KBM-7 (cell line): ENCODE data around the gene ZIC2.

Experiments
- DNase-seq: peaks from one replicate; pipeline ENCODE4 v3.0.0-alpha.2; 2015
- in situ Hi-C: fragments of 300-500 bp; cut with MboI; formaldehyde crosslinking; loops from 2 replicates; pipeline ENCODE4 v1.14.3; 2020; ENCODE audit warnings: low sequenced_read_pairs, low pct_unique_long_range_greater_than_20kb, mixed read lengths

The ZIC2 gene

GRCh38 chr13:99958406-99959126, 23.0 kb upstream of the ZIC2 start:
- no peak for DNase-seq
- in situ Hi-C loops: no loop called here

GRCh38 chr13:99959127-99959539, 22.5 kb upstream of the ZIC2 start:
- no peak for DNase-seq
- in situ Hi-C loops: no loop called here

- in situ Hi-C loops: no loop called here
- no peak for DNase-seq
Observed at GRCh38 chr13:99959540-99960230, 21.9 kb upstream of the ZIC2 start.

- in situ Hi-C loops: no loop called here
- no peak for DNase-seq
Observed at GRCh38 chr13:99960663-99961311, 20.8 kb upstream of the ZIC2 start.

- DNase-seq: no peak
- in situ Hi-C loops: no loop called here
Observed at GRCh38 chr13:99961636-99962035, 19.9 kb upstream of the ZIC2 start.

GRCh38 chr13:99962242-99962641, 19.3 kb upstream of the ZIC2 start:
- in situ Hi-C loops: no loop called here
- no peak for DNase-seq

- in situ Hi-C loops: no loop called here
- DNase-seq: no peak
Observed at GRCh38 chr13:99963816-99964339, 17.7 kb upstream of the ZIC2 start.

GRCh38 chr13:99965329-99966000, 16.1 kb upstream of the ZIC2 start:
- DNase-seq: no peak
- in situ Hi-C loops: no loop called here

GRCh38 chr13:99966064-99966805, 15.3 kb upstream of the ZIC2 start:
- in situ Hi-C loops: no loop called here

GRCh38 chr13:99967498-99967868, 14.1 kb upstream of the ZIC2 start:
- in situ Hi-C loops: no loop called here
- DNase-seq: peak; percentile 36

More at GRCh38 chr13:99966064-99966805, 15.3 kb upstream of the ZIC2 start:
- DNase-seq: no peak

GRCh38 chr13:99967869-99968520, 13.6 kb upstream of the ZIC2 start:
- DNase-seq: no peak
- in situ Hi-C loops: no loop called here

GRCh38 chr13:99968521-99969452, 12.8 kb upstream of the ZIC2 start:
- in situ Hi-C loops: no loop called here
- no peak for DNase-seq

GRCh38 chr13:99969453-99969918, 12.1 kb upstream of the ZIC2 start:
- DNase-seq: no peak
- in situ Hi-C loops: no loop called here

GRCh38 chr13:99969919-99970650, 11.5 kb upstream of the ZIC2 start:
- in situ Hi-C loops: no loop called here

GRCh38 chr13:99970651-99971575, 10.7 kb upstream of the ZIC2 start:
- DNase-seq: no peak
- in situ Hi-C loops: no loop called here

More at GRCh38 chr13:99969919-99970650, 11.5 kb upstream of the ZIC2 start:
- peak; percentile 74 for DNase-seq
